ENCODE results near the gene CAMK2G. TPM values are rescaled to one million over a fixed set of nuclear protein-coding genes. Genes with fewer than 3 reads are reported as not detected.
A peak's percentile ranks its signal among the peaks of the same experiment; 100 is the strongest.

Gene CAMK2G
- total RNA-seq, 1 donor from 2014 or later = 25.7 TPM

GRCh38 chr10:73774637-73775036, 99.7 kb downstream of the CAMK2G start:
- Mint-ChIP-seq H3K9me3 (no peaks in the 10 kb centered on the region), H3K27me3 (ENCODE audit: low read depth) (no peaks in the 10 kb centered on the region), H3K4me1 (peaks cover 36% of the 10 kb centered on the region), H3K36me3 (ENCODE audit: low read depth) (peaks cover 9% of the 10 kb centered on the region), H3K27ac (ENCODE audit: unreplicated experiment) (no peak overlapping the region), H3K4me3 (peak overlapping the region; percentile 95)
- no peak for TF ChIP-seq CTCF (conservative IDR thresholded peaks at IDR 0.05)
- no peak for DNase-seq (ENCODE audit: low read depth, low spot score)

GRCh38 chr10:73773152-73773879, 101.0 kb downstream of the CAMK2G start:
- no peak for DNase-seq (ENCODE audit: low read depth, low spot score)
- Mint-ChIP-seq H3K36me3 (ENCODE audit: low read depth) (peaks cover 12% of the 10 kb centered on the region), H3K4me3 (peak overlapping the region; percentile 95), H3K27ac (ENCODE audit: unreplicated experiment) (peak overlapping the region; percentile 87), H3K9me3 (no peaks in the 10 kb centered on the region), H3K4me1 (peaks cover 36% of the 10 kb centered on the region), H3K27me3 (ENCODE audit: low read depth) (no peaks in the 10 kb centered on the region)
- TF ChIP-seq CTCF (conservative IDR thresholded peaks at IDR 0.05) = no peak

GRCh38 chr10:73772281-73773151, 101.8 kb downstream of the CAMK2G start:
- Mint-ChIP-seq H3K27me3 (ENCODE audit: low read depth) (no peaks in the 10 kb centered on the region), H3K4me1 (peaks cover 36% of the 10 kb centered on the region), H3K36me3 (ENCODE audit: low read depth) (peaks cover 12% of the 10 kb centered on the region), H3K4me3 (peak overlapping the region; percentile 95), H3K9me3 (no peaks in the 10 kb centered on the region), H3K27ac (ENCODE audit: unreplicated experiment) (peak overlapping the region; percentile 45)
- DNase-seq (ENCODE audit: low read depth, low spot score) = peak; percentile 85
- no peak for TF ChIP-seq CTCF (conservative IDR thresholded peaks at IDR 0.05)

GRCh38 chr10:73771722-73772280, 102.6 kb downstream of the CAMK2G start:
- H3K4me3 Mint-ChIP-seq = peak overlapping the region; percentile 95
- no peak for DNase-seq (ENCODE audit: low read depth, low spot score)
- H3K9me3 Mint-ChIP-seq = no peaks in the 10 kb centered on the region
- peaks cover 36% of the 10 kb centered on the region for H3K4me1 Mint-ChIP-seq
- no peak for TF ChIP-seq CTCF (conservative IDR thresholded peaks at IDR 0.05)
- H3K27me3 Mint-ChIP-seq (ENCODE audit: low read depth) = no peaks in the 10 kb centered on the region
- peaks cover 10% of the 10 kb centered on the region for H3K36me3 Mint-ChIP-seq (ENCODE audit: low read depth)
- H3K27ac Mint-ChIP-seq (ENCODE audit: unreplicated experiment) = peak overlapping the region; percentile 59

- Mint-ChIP-seq H3K36me3 (ENCODE audit: low read depth) (peaks cover 22% of the 10 kb centered on the region), H3K4me3 (peak overlapping the region; percentile 69), H3K27me3 (ENCODE audit: low read depth) (no peaks in the 10 kb centered on the region), H3K27ac (ENCODE audit: unreplicated experiment) (no peak overlapping the region), H3K4me1 (peaks cover 20% of the 10 kb centered on the region), H3K9me3 (no peaks in the 10 kb centered on the region)
- TF ChIP-seq CTCF (conservative IDR thresholded peaks at IDR 0.05) = no peak
- no peak for DNase-seq (ENCODE audit: low read depth, low spot score)
Measured at GRCh38 chr10:73769396-73769795, 105.0 kb downstream of the CAMK2G start.
